Pancreas (tissue), 10 donors: ENCODE results near the gene TXNDC15. TPM values are rescaled to one million over a fixed set of nuclear protein-coding genes. Genes with fewer than 3 reads are reported as not detected.

ENCODE experiments used
- ATAC-seq, 4 donors: fragments of 200-7000 bp; cut with Tn5 transposase; one replicate each; pipeline versions ENCODE4 v1.8.0 to v1.9.1; 2020; ENCODE audit warnings: mild to moderate bottlenecking in 4 of 4, moderate library complexity in 4 of 4
- DNase-seq, 6 donors: peaks; one replicate each; pipeline ENCODE4 v3.0.0-alpha.2; 2020
- FAIRE-seq: peaks from 2 replicates; lab custom pipeline; 2012; peaks lifted over from hg19 to GRCh38; lab: Jason Lieb, UNC
- H3K27ac ChIP-seq, 4 donors: fragments of 200-600 bp; sonication (generic); 1 replicate in 3 of 4; 2 replicates in 1 of 4; pipeline versions ENCODE4 v1.5.0 to v1.8.0; 2020
- H3K27me3 ChIP-seq, 4 donors: fragments of 200-600 bp; one replicate each; pipeline ENCODE4 v1.8.0; 2021
- H3K36me3 ChIP-seq, 3 donors: fragments of 200-600 bp; sonication (generic) in 1 of 3; one replicate each; pipeline versions ENCODE4 v1.5.0 to v1.8.0; 2020 to 2021
- H3K4me1 ChIP-seq, 3 donors: fragments of 200-600 bp; one replicate each; pipeline ENCODE4 v1.8.0; 2021
- H3K4me3 ChIP-seq, 4 donors: fragments of 200-600 bp; sonication (generic) in 2 of 4; one replicate each; pipeline versions ENCODE4 v1.5.0 to v1.8.0; 2020 to 2021
- H3K9me3 ChIP-seq, 4 donors: fragments of 200-600 bp; one replicate each; pipeline ENCODE4 v1.8.0; 2021
- WGBS, 2 donors: extraction: QIAGEN DNeasy Blood & Tissue Kit; methylation state at CpG; one replicate each; pipeline ENCODE4 v1.1.7; 2013; 5-methylcytosine and 5-hydroxymethylcytosine counted together
- intact Hi-C, 3 donors: fragments of 100-400 bp; cut with DNase I; formaldehyde crosslinking; loops; one replicate each; pipeline versions ENCODE4 v1.11.1 to v1.14.2; 2022
- polyA plus RNA-seq, 2 donors: library from polyadenylated mRNA; stranded (reverse); fragments of 200-250 nt; gene quantifications; one replicate each; pipeline ENCODE4 v1.2.3, GENCODE V29; 2013
- total RNA-seq, 6 donors: library from RNA; stranded (reverse); fragmentation: NEBNext Ultra II Directional in 4 of 6; extraction: Animal tissue kit (Norgen Biotek cat#: 25700) in 4 of 6; gene quantifications; one replicate each; pipeline versions ENCODE4 v1.2.1 to v1.2.4, GENCODE V29; 2021 to 2023
- TF ChIP-seq, protein P1 (sequence below), 4 donors: fragments of 200-600 bp; sonication (generic) in 3 of 4; IDR thresholded peaks; one replicate each; pipeline versions ENCODE4 v1.5.0 to v1.8.0; 2021; ENCODE audit warnings: antibody characterized with exemption in 4 of 4
- donor health status: healthy with polysubstance abuse.
- donor health status: DM: no; HTN: no; CAD: no; lungs with moderate emphysema.
- donor health status: DM: no; HTN: no; CAD: no.
- donor health status: control.
- donor health status: control.
- donor health status: Bipolar disorder and iron deficiency.
- donor health status: DM: yes; HTN: yes; CAD: no.
- donor health status: DM: no; HTN: no; CAD: no.
- donor health status: DM: no; HTN: no; CAD: no.
- donor health status: DM: yes; HTN: yes; CAD: no.

Gene TXNDC15, protein sequence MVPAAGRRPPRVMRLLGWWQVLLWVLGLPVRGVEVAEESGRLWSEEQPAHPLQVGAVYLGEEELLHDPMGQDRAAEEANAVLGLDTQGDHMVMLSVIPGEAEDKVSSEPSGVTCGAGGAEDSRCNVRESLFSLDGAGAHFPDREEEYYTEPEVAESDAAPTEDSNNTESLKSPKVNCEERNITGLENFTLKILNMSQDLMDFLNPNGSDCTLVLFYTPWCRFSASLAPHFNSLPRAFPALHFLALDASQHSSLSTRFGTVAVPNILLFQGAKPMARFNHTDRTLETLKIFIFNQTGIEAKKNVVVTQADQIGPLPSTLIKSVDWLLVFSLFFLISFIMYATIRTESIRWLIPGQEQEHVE
- total RNA-seq (10 to 100 TPM; 26.2 to 35.1 (median 31.4) TPM), polyA plus RNA-seq (10 to 100 TPM; 34.1 to 61.5 TPM)

GRCh38 chr5:134873987-134874830 lies at the start of gene TXNDC15:
TXNDC15 (plus strand) TSS chr5:134874371; CDS start chr5:134874428, 57 bp downstream.
- Histone ChIP-seq H3K27ac (peak within 1 kb of the TSS; percentile 82 to 93 (median 88)), H3K9me3 (no peaks in the 10 kb centered on the region), H3K27me3 (no peaks in the 10 kb centered on the region), H3K4me3 (peak within 1 kb of the TSS; percentile 68 to 92 (median 79)), H3K4me1 (peaks cover 0 to 10% (median 6%) of the 10 kb centered on the region in 3 donors), H3K36me3 (no peaks in the 10 kb centered on the region)
- ATAC-seq (peak; percentile 94 to 98 (median 98)), DNase-seq (peak; percentile 82 to 96 (median 88)), FAIRE-seq (no peak)
- intact Hi-C loops: no loop called here
- 3 to 4% methylated on average over 63 to 79 of the region's 79 CpGs for WGBS, 2 donors
- TF ChIP-seq, protein P1, sequence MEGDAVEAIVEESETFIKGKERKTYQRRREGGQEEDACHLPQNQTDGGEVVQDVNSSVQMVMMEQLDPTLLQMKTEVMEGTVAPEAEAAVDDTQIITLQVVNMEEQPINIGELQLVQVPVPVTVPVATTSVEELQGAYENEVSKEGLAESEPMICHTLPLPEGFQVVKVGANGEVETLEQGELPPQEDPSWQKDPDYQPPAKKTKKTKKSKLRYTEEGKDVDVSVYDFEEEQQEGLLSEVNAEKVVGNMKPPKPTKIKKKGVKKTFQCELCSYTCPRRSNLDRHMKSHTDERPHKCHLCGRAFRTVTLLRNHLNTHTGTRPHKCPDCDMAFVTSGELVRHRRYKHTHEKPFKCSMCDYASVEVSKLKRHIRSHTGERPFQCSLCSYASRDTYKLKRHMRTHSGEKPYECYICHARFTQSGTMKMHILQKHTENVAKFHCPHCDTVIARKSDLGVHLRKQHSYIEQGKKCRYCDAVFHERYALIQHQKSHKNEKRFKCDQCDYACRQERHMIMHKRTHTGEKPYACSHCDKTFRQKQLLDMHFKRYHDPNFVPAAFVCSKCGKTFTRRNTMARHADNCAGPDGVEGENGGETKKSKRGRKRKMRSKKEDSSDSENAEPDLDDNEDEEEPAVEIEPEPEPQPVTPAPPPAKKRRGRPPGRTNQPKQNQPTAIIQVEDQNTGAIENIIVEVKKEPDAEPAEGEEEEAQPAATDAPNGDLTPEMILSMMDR (IDR thresholded peaks at IDR 0.05): no peak

GRCh38 chr5:134824681-134825080 lies 49.5 kb upstream of the TXNDC15 start:
- Histone ChIP-seq H3K27me3 (no peaks in the 10 kb centered on the region), H3K36me3 (peaks cover 0 to 18% (median 3%) of the 10 kb centered on the region in 3 donors), H3K9me3 (no peaks in the 10 kb centered on the region), H3K4me3 (no peak overlapping the region), H3K27ac (no peak overlapping the region), H3K4me1 (no peaks in the 10 kb centered on the region)
- FAIRE-seq (no peak), DNase-seq (no peak), ATAC-seq (no peak)
- intact Hi-C loops: no loop called here
- 98 to 100% methylated on average over 1 of the region's 1 CpG for WGBS, 2 donors
- TF ChIP-seq, protein P1 (IDR thresholded peaks at IDR 0.05): no peak

GRCh38 chr5:134825212-134825611 lies 49.0 kb upstream of the TXNDC15 start:
- WGBS, 2 donors: 91 to 95% methylated on average over 7 of the region's 7 CpGs

GRCh38 chr5:134833340-134834032 lies 40.7 kb upstream of the TXNDC15 start:
- ATAC-seq: no peak
- whole genome bisulfite sequencing, 2 donors: 77 to 88% methylated on average over 3 of the region's 3 CpGs
- no peaks in the 10 kb centered on the region for H3K36me3 ChIP-seq

More at GRCh38 chr5:134825212-134825611, 49.0 kb upstream of the TXNDC15 start:
- Histone ChIP-seq H3K9me3 (no peaks in the 10 kb centered on the region), H3K27ac (no peak overlapping the region), H3K4me1 (no peaks in the 10 kb centered on the region), H3K4me3 (no peak overlapping the region), H3K27me3 (no peaks in the 10 kb centered on the region), H3K36me3 (peaks cover 0 to 13% (median 3%) of the 10 kb centered on the region in 3 donors)
- TF ChIP-seq, protein P1 (IDR thresholded peaks at IDR 0.05): no peak
- FAIRE-seq: no peak
- DNase-seq: no peak
- intact Hi-C loops: no loop called here
- no peak for ATAC-seq

More at GRCh38 chr5:134833340-134834032, 40.7 kb upstream of the TXNDC15 start:
- H3K4me3 ChIP-seq: no peak overlapping the region
- FAIRE-seq (no peak), DNase-seq (no peak)
- H3K4me1 ChIP-seq: peaks cover 5 to 9% (median 9%) of the 10 kb centered on the region in 3 donors
- H3K9me3 ChIP-seq: no peaks in the 10 kb centered on the region
- H3K27ac ChIP-seq: no peak overlapping the region
- H3K27me3 ChIP-seq: no peaks in the 10 kb centered on the region
- intact Hi-C loops: no loop called here
- TF ChIP-seq, protein P1 (IDR thresholded peaks at IDR 0.05): no peak
